HUES64 (cell line): ENCODE measurements around the gene NIPSNAP2.
"Not testable (repeated sequence)": the region's sequence is repeated elsewhere in the genome, so short reads cannot be mapped to it uniquely, and the experiment has no call there.

Experiments used
- H3K27ac ChIP-seq: 2 replicates; pipeline ENCODE4 v1.7.0; 2013; ENCODE audit warnings: low read depth, low read length, inconsistent platforms
- H3K27me3 ChIP-seq: 2 replicates; pipeline ENCODE4 v1.6.1; 2013; ENCODE audit warnings: mild to moderate bottlenecking, low read length; ENCODE audit not compliant: insufficient read depth
- H3K36me3 ChIP-seq: 2 replicates; pipeline ENCODE4 v1.6.1; 2013; ENCODE audit warnings: mild to moderate bottlenecking, low read length; ENCODE audit not compliant: insufficient read depth
- H3K4me1 ChIP-seq: 2 replicates; pipeline ENCODE4 v1.6.1; 2013; ENCODE audit warnings: mild to moderate bottlenecking, low read length, moderate library complexity; ENCODE audit not compliant: insufficient read depth
- H3K4me3 ChIP-seq: 2 replicates; pipeline ENCODE4 v1.5.1; 2013; ENCODE audit warnings: mild to moderate bottlenecking, low read length, moderate library complexity
- H3K9ac ChIP-seq: 2 replicates; pipeline ENCODE4 v1.6.1; 2013; ENCODE audit warnings: mild to moderate bottlenecking, low read depth, low read length
- H3K9me3 ChIP-seq: 2 replicates; pipeline ENCODE4 v1.6.1; 2013; ENCODE audit warnings: low read depth, low read length; ENCODE audit not compliant: insufficient read depth
- WGBS: fragments of 150-250, 120-280 bp; methylation state at CpG from one replicate; pipeline ENCODE4 v1.1.7; 2013; ENCODE audit warnings: missing lambda C conversion rate; 5-methylcytosine and 5-hydroxymethylcytosine counted together

The NIPSNAP2 gene

GRCh38 chr7:56048763-56049162, 84.4 kb downstream of the NIPSNAP2 start:
- WGBS: 79% methylated on average over 7 of the region's 8 CpGs
- H3K27ac ChIP-seq, H3K9me3 ChIP-seq, H3K4me3 ChIP-seq, H3K27me3 ChIP-seq, H3K4me1 ChIP-seq, H3K9ac ChIP-seq: not testable (repeated sequence)
- H3K36me3 ChIP-seq: peaks cover 17% of the 10 kb centered on the region
